HepG2 (cell line): ENCODE measurements around the gene ABHD3. TPM values are rescaled to one million over a fixed set of nuclear protein-coding genes. Genes with fewer than 3 reads are reported as not detected.

Source experiments
- ATF5 ChIP-seq: sonication (generic); formaldehyde crosslinking; IDR thresholded peaks from 2 replicates; pipeline ENCODE4 v1.4.0; 2020; ENCODE audit warnings: mild to moderate bottlenecking, low read depth, missing genetic modification reagents
- DNMT3B ChIP-seq: conservative IDR thresholded peaks from 2 replicates; pipeline ENCODE4 v1.6.1; 2016; ENCODE audit warnings: missing biosample characterization, control low read depth
- EEA1 ChIP-seq: sonication (generic); formaldehyde crosslinking; IDR thresholded peaks from 2 replicates; pipeline ENCODE4 v1.5.1; 2020; ENCODE audit warnings: mild to moderate bottlenecking, missing genetic modification reagents, borderline replicate concordance
- GMEB2 ChIP-seq: IDR thresholded peaks from 2 replicates; pipeline ENCODE4 v1.6.1; 2016; ENCODE audit warnings: missing biosample characterization, missing genetic modification reagents, low read depth
- GPBP1L1 ChIP-seq: sonication (generic); formaldehyde crosslinking; IDR thresholded peaks from 2 replicates; pipeline ENCODE4 v1.5.0; 2020; ENCODE audit warnings: mild to moderate bottlenecking, missing genetic modification reagents
- HOXD1 ChIP-seq: sonication (generic); formaldehyde crosslinking; IDR thresholded peaks from 2 replicates; pipeline ENCODE4 v1.5.0; 2020; ENCODE audit warnings: missing genetic modification reagents
- KLF15 ChIP-seq: sonication (generic); formaldehyde crosslinking; IDR thresholded peaks from 2 replicates; pipeline ENCODE4 v1.8.1; 2023; ENCODE audit warnings: borderline replicate concordance, mild to moderate bottlenecking, inconsistent platforms, missing genetic modification reagents, mixed read lengths
- LCORL ChIP-seq, 2 experiments: fragments of 450-650 bp in 1 of 2; sonication (generic) in 1 of 2; formaldehyde crosslinking in 1 of 2; IDR thresholded peaks; 2 replicates each; pipeline versions ENCODE4 v1.5.0 to v1.6.1; 2017 to 2020; ENCODE audit warnings: antibody characterized with exemption in 1 of 2, missing genetic modification reagents in 1 of 2
- MAF1 ChIP-seq: sonication (generic); formaldehyde crosslinking; IDR thresholded peaks from 2 replicates; pipeline ENCODE4 v1.5.0; 2020; ENCODE audit warnings: missing genetic modification reagents, borderline replicate concordance
- MAFF ChIP-seq: IDR thresholded peaks from 2 replicates; pipeline ENCODE4 v1.6.1; 2011; ENCODE audit warnings: low read depth, low read length, improper control_type of control experiment
- NFATC3 ChIP-seq: sonication (generic); formaldehyde crosslinking; IDR thresholded peaks from 2 replicates; pipeline ENCODE4 v1.5.1; 2020; ENCODE audit warnings: mild to moderate bottlenecking, missing genetic modification reagents
- NFKBIZ ChIP-seq: IDR thresholded peaks from 2 replicates; pipeline ENCODE4 v1.6.1; 2018; ENCODE audit warnings: missing genetic modification reagents, missing compliant biosample characterization
- PHF21A ChIP-seq: sonication (generic); formaldehyde crosslinking; IDR thresholded peaks from 2 replicates; pipeline ENCODE4 v1.5.0; 2020; ENCODE audit warnings: mild to moderate bottlenecking, missing genetic modification reagents
- RNF219 ChIP-seq: sonication (generic); formaldehyde crosslinking; IDR thresholded peaks from 2 replicates; pipeline ENCODE4 v1.5.0; 2020; ENCODE audit warnings: mild to moderate bottlenecking, missing genetic modification reagents
- SOX6 ChIP-seq, 2 experiments: fragments of 450-650 bp in 1 of 2; sonication (generic) in 1 of 2; formaldehyde crosslinking in 1 of 2; IDR thresholded peaks; 2 replicates each; pipeline versions ENCODE4 v1.4.0 to v1.6.1; 2017 to 2020; ENCODE audit warnings: antibody characterized with exemption in 1 of 2, mild to moderate bottlenecking in 1 of 2, missing genetic modification reagents in 1 of 2
- SRSF4 ChIP-seq: fragments of 200-400 bp; formaldehyde crosslinking; IDR thresholded peaks from one replicate; pipeline ENCODE4 v1.6.1; 2018; ENCODE audit warnings: mild to moderate bottlenecking, low read depth, low read length, moderate library complexity; ENCODE audit not compliant: poor library complexity, severe bottlenecking
- SSRP1 ChIP-seq: IDR thresholded peaks from 2 replicates; pipeline ENCODE4 v1.6.1; 2016; ENCODE audit warnings: control low read depth
- TSC22D2 ChIP-seq: sonication (generic); formaldehyde crosslinking; IDR thresholded peaks from 2 replicates; pipeline ENCODE4 v1.5.1; 2020; ENCODE audit warnings: missing genetic modification reagents, mild to moderate bottlenecking, borderline replicate concordance
- ZNF296 ChIP-seq: sonication (generic); formaldehyde crosslinking; conservative IDR thresholded peaks from 2 replicates; pipeline ENCODE4 v1.5.0; 2020; ENCODE audit warnings: mild to moderate bottlenecking, missing genetic modification reagents
- ZNF333 ChIP-seq: sonication (generic); formaldehyde crosslinking; IDR thresholded peaks from 2 replicates; pipeline ENCODE4 v1.4.0; 2020; ENCODE audit warnings: mild to moderate bottlenecking, missing genetic modification reagents, borderline replicate concordance
- ZNF589 ChIP-seq: sonication (generic); formaldehyde crosslinking; conservative IDR thresholded peaks from 2 replicates; pipeline ENCODE4 v1.8.0; 2022; ENCODE audit warnings: mild to moderate bottlenecking, moderate library complexity, missing genetic modification reagents
- ZNF749 ChIP-seq: sonication (generic); formaldehyde crosslinking; IDR thresholded peaks from 2 replicates; pipeline ENCODE4 v1.8.0; 2022; ENCODE audit warnings: mild to moderate bottlenecking, missing genetic modification reagents, moderate library complexity, borderline replicate concordance
- ZNF773 ChIP-seq: sonication (generic); formaldehyde crosslinking; IDR thresholded peaks from 2 replicates; pipeline ENCODE4 v1.4.0; 2020; ENCODE audit warnings: missing genetic modification reagents, borderline replicate concordance
- polyA plus RNA-seq, 8 experiments: library from polyadenylated mRNA; depleted of rRNA in 3 of 8; stranded (reverse) in 7 of 8; unstranded in 1 of 8; fragments of >200 nt; fragmentation: Illumina TruSeq in 4 of 8; extraction: Trizol in 4 of 8; gene quantifications; 2 replicates each; pipeline versions ENCODE4 v1.2.1 to v1.2.3, GENCODE V29; 2011 to 2016; ENCODE audit warnings: low read depth in 4 of 8, missing spikeins in 1 of 8, mixed read lengths in 1 of 8; ENCODE audit not compliant: insufficient read depth in 1 of 8
- total RNA-seq, 5 experiments: library from RNA; depleted of rRNA; stranded (reverse); fragments of >200 nt; fragmentation: Illumina TruSeq; extraction: Trizol; gene quantifications; 2 replicates each; pipeline ENCODE4 v1.2.3, GENCODE V29; 2016; ENCODE audit warnings: low read depth in 1 of 5

ABHD3 gene
- total and polyA plus RNA-seq, 2 of the 13 experiments (the other 11 are each of a cell fraction or from before 2014, with no cell fraction given), result 32.1 to 40.2 TPM

GRCh38 chr18:21740538-21741311, 36.2 kb upstream of the ABHD3 start, which contains the start of gene MIB1 (continued):
- TF ChIP-seq GMEB2 (CRISPR knock-in tag) (no peak), PHF21A (CRISPR knock-in tag) (peak; percentile 54; the same call in 1 of the 2 replicates), ATF5 (CRISPR knock-in tag) (no peak), ZNF296 (CRISPR knock-in tag) (0 out of 2 replicates have a peak, but pooled peaks have one; percentile 25), MAFF (no peak), GPBP1L1 (CRISPR knock-in tag) (no peak), DNMT3B (CRISPR knock-in tag) (peak; percentile 60; the same call in 1 of the 2 replicates), ZNF589 (CRISPR knock-in tag) (0 out of 2 replicates have a peak, but pooled peaks have one; percentile 33), NFKBIZ (CRISPR knock-in tag) (0 out of 2 replicates have a peak, but pooled peaks have one; percentile 36), NFATC3 (CRISPR knock-in tag) (no peak), ZNF773 (CRISPR knock-in tag) (no peak), SRSF4 (no peak), TSC22D2 (CRISPR knock-in tag) (peak; percentile 40; the same call in 1 of the 2 replicates), SOX6 (IDR thresholded peaks at IDR 0.05) (no peak), SOX6 (CRISPR knock-in tag; IDR thresholded peaks at IDR 0.05) (no peak), KLF15 (CRISPR knock-in tag) (no peak; the same call in 1 of the 2 replicates), HOXD1 (CRISPR knock-in tag) (no peak), SSRP1 (CRISPR knock-in tag) (no peak), EEA1 (CRISPR knock-in tag) (no peak), MAF1 (CRISPR knock-in tag) (no peak), ZNF333 (no peak), RNF219 (CRISPR knock-in tag) (no peak), LCORL (IDR thresholded peaks at IDR 0.05) (no peak), LCORL (CRISPR knock-in tag; IDR thresholded peaks at IDR 0.05) (peak; percentile 79; the same call in 1 of the 2 replicates), ZNF749 (0 out of 2 replicates have a peak, but pooled peaks have one; percentile 20)
